Measurements from ENCODE around the gene SLC28A1. TPM values are rescaled to one million over a fixed set of nuclear protein-coding genes. Genes with fewer than 3 reads are reported as not detected.
"Not testable (repeated sequence)": the region's sequence is repeated elsewhere in the genome, so short reads cannot be mapped to it uniquely, and the experiment has no call there.

SLC28A1 gene
- total RNA-seq, 1 donor, result not detected

- no peak for DNase-seq (ENCODE audit: low read depth in 2 of 3, low spot score in 2 of 3)
Measured at GRCh38 chr15:84859651-84860050, 24.8 kb upstream of the SLC28A1 start.

DNA sequence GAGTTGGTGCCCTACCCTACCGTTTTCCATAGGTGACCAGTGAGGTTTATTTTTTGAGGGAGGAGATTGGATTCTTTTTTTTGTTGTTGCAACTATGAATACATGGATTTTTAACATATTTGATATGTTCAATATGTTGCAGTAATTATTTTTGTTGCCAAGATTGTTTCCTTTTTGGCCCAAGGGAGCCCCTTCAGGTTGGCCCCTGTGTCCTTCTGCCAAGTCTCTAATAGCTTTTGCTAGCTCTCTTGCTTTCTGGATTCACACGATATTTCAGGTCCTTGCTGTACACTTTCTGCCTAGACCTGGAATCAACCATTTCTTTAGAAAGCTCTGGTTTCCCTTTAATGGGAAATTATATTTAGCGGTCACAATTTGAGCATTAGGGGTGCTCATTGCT is 22.7 kb upstream of the SLC28A1 start:
- no peak for DNase-seq (ENCODE audit: low read depth in 2 of 3, low spot score in 2 of 3)

DNA sequence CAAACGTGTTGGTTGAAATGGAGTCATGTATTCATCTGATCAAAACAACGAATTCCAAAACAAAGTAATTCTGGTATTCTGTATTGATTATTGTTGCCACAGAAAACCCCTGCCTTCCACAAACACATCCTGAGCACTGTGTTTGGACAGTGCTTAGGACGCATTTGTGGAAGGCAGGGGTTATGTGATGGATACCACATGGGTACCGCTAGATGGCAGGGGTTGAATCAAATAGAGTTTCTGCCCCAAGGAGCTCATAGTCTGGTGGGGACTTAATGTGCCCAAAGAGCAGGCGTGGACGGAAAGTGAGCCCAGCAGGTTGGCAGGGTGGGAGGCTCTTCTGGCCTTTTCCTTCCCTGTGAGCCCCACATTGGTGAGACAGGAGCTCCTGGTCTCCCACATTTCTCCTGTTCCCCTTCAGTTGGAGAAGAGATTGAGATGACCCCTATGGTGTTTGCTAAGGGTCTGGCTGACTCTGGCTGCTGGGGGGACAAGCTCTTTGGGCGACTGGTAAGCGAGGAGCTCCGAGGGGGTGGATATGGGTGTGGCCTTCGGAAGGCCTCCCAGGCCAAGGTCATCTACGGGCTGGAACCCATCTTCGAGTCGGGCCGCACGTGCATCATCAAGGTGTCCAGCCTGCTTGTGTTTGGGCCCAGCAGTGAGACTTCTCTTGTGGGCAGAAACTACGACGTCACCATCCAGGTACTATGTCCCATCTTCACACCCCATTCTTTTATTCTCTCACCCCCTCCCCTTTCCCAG is 22.1 kb upstream of the SLC28A1 start:
- DNase-seq (ENCODE audit: low read depth in 2 of 3, low spot score in 2 of 3), result no peak

- no peak for DNase-seq (ENCODE audit: low read depth in 2 of 3, low spot score in 2 of 3)
Measured at GRCh38 chr15:84863565-84864443, 20.7 kb upstream of the SLC28A1 start.

- no peak for DNase-seq (ENCODE audit: low read depth in 2 of 3, low spot score in 2 of 3)
Measured at GRCh38 chr15:84864444-84864795, 20.0 kb upstream of the SLC28A1 start.

DNA sequence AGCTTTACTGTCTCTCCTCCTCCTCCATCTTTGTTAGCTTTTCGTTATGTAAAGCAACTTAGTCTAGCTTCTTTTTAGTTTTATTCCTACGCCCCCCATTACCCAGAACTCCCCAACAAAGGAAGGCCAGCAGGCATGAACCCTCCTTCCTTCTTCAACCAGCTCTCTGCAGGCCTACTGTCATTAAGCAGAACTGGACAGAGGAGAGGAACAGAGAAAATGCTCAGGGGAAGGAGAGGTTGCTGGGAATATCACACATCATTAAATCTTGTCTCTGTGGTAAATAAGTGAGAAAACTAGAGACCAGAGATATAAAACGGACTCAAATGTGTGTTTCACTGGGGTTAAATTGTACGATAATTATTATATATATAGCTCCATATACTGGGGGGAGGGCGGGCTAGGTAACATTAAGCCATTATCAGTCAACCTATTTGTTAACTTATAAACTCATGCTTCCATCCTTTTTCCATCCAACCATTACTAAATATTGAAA is 19.3 kb upstream of the SLC28A1 start:
- no peak for DNase-seq (ENCODE audit: low read depth in 2 of 3, low spot score in 2 of 3)

GRCh38 chr15:84868037-84868880 is 16.2 kb upstream of the SLC28A1 start:
- DNase-seq (ENCODE audit: low read depth in 2 of 3, low spot score in 2 of 3), result no peak

DNA sequence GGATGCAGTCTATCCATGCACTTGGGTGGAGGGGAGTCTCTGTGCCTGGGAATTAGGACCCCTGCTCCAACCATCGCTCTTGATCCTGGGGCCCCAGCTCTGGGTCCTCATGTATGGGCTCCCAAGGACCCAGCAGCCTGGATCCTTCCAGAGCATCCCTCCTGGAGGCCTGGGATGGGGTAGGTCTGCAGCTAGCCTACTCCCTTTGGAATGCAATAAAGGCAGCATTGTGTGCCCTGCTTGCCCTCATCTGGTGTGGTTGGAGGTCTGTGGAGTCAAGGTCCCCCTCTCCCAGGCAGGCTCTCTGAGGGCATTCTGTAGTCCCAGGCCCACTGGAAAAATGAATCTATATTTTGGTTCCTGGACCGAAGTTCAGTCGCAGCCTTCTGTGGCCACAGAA is 15.0 kb upstream of the SLC28A1 start:
- no peak for DNase-seq (ENCODE audit: low read depth in 2 of 3, low spot score in 2 of 3)

- DNase-seq (ENCODE audit: low read depth in 2 of 3, low spot score in 2 of 3), result no peak
Measured at GRCh38 chr15:84871428-84871985, 13.0 kb upstream of the SLC28A1 start.

DNA sequence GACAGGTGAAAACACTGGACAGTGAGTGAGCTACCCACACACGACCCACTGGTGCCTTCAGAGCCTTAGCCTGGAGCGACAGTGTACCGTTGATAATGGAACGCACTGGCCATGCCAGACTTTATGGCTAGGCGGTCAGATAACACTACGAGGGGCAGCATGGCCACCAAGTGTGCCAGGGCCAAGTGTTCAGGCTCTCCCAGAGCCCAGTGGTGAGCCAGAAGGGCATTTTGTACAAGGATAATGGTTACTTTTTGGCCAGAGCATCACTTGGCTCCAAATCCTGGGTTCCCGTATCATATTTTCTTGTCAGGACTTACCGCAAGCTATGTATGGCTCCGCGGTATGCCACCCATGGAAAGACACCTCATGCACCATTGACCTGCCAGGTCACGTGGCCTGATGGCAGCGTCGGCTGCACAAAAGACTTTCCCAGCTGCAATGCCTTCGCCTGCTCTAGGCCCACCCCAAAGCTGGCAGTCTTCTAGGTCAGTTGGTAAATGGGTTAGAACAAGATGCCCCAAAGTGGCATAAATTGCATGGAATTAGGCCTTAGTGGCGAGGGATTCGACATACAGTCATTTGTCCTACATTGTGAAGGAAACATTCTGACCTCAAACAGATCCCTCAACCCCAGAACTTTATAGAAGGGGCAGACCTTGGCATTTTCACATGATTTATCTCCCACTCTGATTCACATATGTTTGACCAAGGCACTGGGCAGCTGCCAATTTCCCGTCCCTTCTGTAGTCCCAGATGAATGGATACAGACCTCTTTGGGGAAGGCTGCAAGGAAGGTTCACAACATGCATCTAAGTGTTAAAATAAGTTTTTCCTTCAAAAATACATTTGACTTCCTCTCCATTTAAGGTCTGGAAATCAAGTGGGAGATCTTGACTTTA is 12.2 kb upstream of the SLC28A1 start:
- DNase-seq (ENCODE audit: low read depth in 2 of 3, low spot score in 2 of 3), result no peak

DNA sequence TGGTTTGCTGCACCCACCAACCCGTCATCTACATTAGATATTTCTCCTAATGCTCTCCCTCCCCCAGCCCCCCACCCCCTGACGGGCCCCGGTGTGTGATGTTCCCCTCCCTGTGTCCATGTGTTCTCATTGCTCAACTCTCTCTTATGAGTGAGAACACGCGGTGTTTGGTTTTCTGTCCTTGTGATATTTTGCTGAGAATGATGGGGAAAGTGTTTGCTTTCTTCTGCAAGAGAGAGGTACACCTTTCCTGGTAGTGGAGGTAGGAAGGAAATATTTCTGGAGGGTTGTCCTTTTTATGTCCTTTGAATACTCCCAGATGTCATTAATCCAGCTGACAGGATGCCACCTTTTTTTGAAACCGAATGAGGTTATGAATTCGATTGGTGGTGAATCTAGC is 10.5 kb upstream of the SLC28A1 start:
- DNase-seq (ENCODE audit: low read depth in 2 of 3, low spot score in 2 of 3), result no peak

DNA sequence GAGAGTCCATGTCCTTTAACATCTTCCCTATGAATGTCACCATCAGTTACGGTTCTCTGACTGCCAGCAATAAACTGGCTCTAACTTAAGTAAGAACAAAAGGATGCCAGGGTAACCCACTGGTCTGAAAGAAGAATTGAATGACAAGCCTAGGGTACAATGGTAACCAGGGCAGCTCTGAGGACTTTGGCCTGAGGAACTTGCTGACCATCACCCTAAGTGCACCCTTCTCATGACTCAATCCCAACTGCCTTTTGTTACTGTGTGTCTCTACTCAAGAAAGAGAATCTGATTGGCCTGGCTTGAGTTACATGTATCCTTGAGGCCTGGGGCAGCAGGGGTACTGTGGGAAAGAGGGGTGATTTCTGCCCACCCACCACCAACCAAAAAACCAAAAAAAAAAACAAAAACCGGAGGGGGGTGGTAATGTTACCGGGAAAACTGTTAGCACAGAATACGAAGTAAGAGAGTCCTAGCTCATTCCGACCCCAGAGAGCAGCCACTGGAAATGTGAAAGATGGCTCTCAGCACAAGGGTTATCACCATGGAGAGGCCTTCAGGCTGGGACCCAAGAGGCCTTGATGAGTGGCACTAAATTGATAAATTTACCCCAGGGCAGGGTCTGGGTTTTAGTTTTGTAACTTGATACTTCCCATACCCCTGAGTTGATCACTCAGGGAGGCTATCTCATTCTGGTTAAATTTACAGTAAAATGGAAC is 9.3 kb upstream of the SLC28A1 start:
- DNase-seq (ENCODE audit: low read depth in 2 of 3, low spot score in 2 of 3), result no peak

DNA sequence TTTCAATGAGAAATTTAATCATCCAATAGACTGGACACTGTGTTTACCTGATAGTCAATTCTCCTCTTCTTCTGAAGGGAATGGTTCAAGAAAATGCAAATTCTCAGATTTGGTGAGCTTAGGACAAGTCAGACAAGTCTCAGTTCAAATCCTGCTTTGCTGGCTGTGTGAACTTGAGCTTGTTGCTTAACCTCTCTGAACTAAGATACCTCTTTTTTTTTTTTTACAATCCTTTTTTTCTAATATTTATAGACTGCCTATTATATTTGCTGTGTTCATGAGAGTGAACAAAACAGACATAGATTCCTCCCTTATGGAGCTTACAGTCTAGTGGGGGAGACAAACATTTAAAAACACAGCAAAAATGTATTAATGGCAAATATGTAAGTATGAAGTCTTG is 8.2 kb upstream of the SLC28A1 start:
- no peak for DNase-seq (ENCODE audit: low read depth in 2 of 3, low spot score in 2 of 3)

GRCh38 chr15:84877701-84878100 is 6.8 kb upstream of the SLC28A1 start:
- not testable (repeated sequence) for DNase-seq (ENCODE audit: low read depth in 2 of 3, low spot score in 2 of 3)

DNA sequence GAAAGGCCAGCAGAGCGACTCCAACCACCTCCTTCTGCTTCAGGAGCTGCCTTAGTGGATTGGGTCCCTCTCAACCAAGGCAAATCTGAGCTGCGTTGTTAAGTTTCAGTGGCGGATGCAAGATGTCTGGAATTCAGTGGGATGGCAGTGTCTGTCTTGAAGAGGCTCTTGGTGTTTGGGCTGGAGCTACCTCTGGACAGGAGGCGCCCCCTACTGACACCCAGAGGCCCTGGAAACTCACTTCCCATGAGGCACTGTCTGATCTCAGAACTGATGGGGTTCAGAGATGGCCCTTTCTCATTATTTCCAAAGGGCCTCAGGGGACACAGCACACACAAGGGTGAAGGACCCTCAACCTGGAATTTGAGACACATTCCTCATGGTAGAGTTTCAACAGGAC is 6.0 kb upstream of the SLC28A1 start:
- DNase-seq (ENCODE audit: low read depth in 2 of 3, low spot score in 2 of 3), result peak; percentile 17 to 67 (median 37)

DNA sequence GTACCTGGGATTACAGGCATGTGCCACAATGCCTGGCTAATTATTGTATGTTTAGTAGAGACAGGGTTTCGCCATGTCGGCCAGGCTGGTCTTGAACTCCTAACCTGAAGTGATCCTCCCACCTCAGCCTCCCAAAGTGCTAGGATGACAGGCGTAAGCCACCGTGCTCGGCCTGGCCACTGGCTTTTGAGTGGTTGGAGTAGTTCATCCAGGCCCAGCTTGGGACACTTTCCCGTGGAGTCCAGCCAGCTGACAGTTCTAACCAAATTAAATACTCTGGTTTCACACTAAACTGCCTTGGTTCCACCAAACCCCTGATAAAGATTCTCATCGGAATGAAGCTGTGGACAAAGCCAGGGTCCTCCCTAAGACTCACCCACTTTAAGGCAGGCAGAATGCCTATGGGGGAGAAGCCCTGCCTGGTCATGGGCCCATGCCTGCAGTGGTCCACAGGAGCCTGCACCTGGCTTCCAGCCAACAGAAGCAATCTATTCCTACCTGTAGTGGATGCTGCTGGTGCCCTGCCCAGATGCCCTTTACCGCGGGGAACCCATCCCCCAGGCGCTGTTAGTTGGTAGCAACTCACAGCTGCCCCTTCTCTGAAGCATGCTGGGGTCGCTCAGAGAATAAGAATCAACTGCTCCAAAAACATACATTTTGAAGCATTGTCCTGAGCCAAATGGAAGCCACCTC is 5.2 kb upstream of the SLC28A1 start:
- no peak for DNase-seq (ENCODE audit: low read depth in 2 of 3, low spot score in 2 of 3)

DNA sequence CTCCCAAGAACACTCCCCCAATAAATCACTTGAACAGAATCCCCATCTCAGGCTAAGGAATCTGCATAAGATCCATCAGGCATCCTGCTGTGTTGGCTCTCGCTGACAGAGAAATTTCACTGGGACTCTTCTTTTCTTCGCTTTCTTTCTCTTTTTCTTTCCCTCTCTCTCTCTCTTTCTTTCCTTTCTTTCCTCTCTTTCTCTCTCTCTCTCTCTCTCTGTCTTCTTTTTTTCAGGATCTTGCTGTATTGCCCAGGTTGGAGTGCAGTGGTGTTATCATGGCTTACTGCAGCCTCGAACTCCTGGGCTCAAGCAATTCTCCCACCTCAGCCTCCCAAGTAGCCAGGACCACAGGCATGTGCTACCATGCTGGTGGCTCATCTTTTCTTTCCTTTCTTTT is 4.5 kb upstream of the SLC28A1 start:
- no peak for DNase-seq (ENCODE audit: low read depth in 2 of 3, low spot score in 2 of 3)

DNA sequence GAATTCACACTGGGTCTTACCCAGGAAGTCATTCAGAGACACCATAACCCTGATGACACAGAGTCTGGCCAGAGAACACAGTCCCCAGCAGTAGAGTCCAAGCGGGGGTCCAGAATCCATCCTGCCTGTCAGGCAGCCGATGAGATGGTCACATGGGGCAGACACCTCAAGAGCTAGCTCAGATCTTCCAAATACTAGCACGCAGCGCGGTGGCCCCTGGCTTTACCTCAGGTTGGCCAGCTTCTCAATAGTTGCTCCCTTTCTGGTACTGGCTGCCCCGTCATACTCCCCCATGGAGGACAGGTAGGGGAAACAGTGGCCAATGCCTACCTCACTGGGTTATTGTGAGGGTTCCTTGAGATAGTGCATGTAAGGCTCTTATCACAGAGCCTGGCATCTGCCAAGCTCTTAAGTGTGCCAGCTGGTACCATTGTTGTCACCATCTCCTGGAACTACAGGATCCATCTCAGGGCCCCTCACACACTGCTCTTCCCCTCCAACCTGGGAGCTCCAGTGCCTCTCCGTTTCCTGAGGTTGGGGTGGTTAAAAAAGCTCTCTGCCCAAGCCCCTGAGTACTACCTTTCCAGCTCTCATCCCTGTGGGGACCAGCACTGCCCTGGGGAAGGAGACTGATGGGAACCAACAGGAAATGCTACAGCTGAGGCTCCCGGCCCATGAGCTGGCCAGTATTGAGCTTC is 3.5 kb upstream of the SLC28A1 start:
- DNase-seq (ENCODE audit: low read depth in 2 of 3, low spot score in 2 of 3), result no peak

Measured in hematopoietic multipotent progenitor cell (in vitro differentiated cells).